SU-DHL-6 (cell line): ENCODE results near the gene EXOC5.

ENCODE experiments used
- CTCF ChIP-seq: fragments of 200-600 bp; sonication (generic); IDR thresholded peaks from one replicate; pipeline ENCODE4 v1.5.1; 2017; ENCODE audit warnings: antibody characterized with exemption, mild to moderate bottlenecking, low read length, moderate library complexity; ENCODE audit not compliant: insufficient read depth, poor library complexity, severe bottlenecking
- EZH2phosphoT487 ChIP-seq: fragments of 200-600 bp; sonication (generic), shearing (Covaris generic); conservative IDR thresholded peaks from 2 replicates; pipeline ENCODE4 v1.6.1; 2018; ENCODE audit warnings: mild to moderate bottlenecking, antibody characterized with exemption, low read length, moderate library complexity, mixed read lengths

DNA sequence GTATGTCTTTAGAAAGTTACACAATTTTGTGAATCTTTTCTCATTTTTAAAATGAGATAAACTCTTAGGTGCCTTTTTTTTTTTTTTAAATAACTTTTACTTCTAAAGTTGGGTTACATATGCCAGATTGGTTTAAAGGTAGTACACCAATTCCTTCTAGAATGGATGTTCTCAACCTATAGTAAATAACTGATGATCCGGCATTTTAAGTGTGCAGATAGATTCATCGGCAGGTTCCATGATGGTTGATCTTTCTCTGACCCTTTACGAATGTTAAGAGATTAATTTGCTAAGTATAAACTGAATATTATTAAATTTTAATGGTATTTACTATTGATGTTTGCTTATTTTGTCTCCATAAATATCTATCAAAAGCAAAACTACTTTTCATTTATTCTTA, 8.4 kb upstream of the EXOC5 start:
- TF ChIP-seq CTCF (no peak), EZH2phosphoT487 (no peak)
